ENCODE results near the gene LRRC18.

DNA sequence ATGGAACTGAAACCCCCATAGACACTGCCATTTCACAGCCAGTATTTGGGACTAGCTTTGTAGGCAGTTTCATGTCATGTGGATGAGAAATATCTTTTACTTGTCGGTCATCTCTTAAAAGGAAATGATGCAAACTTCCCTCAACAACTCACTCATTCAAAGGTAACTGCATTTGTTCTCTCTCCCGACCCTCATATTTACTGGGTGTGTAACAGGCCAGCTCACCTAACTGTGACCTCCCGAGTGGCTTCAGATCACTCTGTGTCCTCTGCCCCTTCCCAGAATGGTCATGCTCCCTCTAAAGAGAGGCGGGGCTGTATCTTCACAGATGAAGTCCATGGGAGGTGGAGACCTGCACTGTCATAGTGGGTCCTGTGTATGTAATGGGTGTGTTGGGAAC is 14.7 kb downstream of the LRRC18 start:
- TF ChIP-seq, protein P1, sequence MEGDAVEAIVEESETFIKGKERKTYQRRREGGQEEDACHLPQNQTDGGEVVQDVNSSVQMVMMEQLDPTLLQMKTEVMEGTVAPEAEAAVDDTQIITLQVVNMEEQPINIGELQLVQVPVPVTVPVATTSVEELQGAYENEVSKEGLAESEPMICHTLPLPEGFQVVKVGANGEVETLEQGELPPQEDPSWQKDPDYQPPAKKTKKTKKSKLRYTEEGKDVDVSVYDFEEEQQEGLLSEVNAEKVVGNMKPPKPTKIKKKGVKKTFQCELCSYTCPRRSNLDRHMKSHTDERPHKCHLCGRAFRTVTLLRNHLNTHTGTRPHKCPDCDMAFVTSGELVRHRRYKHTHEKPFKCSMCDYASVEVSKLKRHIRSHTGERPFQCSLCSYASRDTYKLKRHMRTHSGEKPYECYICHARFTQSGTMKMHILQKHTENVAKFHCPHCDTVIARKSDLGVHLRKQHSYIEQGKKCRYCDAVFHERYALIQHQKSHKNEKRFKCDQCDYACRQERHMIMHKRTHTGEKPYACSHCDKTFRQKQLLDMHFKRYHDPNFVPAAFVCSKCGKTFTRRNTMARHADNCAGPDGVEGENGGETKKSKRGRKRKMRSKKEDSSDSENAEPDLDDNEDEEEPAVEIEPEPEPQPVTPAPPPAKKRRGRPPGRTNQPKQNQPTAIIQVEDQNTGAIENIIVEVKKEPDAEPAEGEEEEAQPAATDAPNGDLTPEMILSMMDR (IDR thresholded peaks at IDR 0.05; ENCODE audit: low read depth, low read length, poor library complexity, severe bottlenecking), result no peak
- no peak for TF ChIP-seq EZH2phosphoT487 (IDR thresholded peaks at IDR 0.05; ENCODE audit: borderline replicate concordance, low read length)

All from DOHH2 (cell line).